Measurements from ENCODE around the gene TENT5A. TPM values are rescaled to one million over a fixed set of nuclear protein-coding genes. Genes with fewer than 3 reads are reported as not detected.

The TENT5A gene
- polyA plus RNA-seq, 2 donors = 1.6 to 1.7 TPM

DNA sequence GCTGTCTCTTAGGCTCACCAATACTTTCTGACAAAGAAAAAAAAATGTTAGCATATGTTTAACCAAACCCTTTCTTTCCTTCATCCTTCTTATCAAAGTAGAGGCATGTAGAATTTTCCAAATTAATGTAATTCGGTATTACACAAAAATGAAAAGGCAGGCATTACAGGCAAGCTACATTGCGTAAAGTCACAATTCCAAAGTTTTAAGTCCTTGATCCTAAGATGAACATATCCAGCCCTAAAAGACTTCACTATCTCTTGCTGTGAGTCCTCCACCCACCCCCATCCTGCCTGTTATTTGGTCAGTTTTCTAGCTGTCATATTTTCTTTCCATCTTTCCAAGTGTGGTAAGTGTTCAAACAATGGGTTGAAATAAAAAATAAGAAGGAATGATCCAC lies 12.1 kb upstream of the TENT5A start:
- no peaks in the 10 kb centered on the region for H3K27me3 ChIP-seq (ENCODE audit: control insufficient read depth in 1 of 2, insufficient read depth in 2 of 2, low read length in 2 of 2)
- no peaks in the 10 kb centered on the region for H3K36me3 ChIP-seq (ENCODE audit: control insufficient read depth in 2 of 2, insufficient read depth in 2 of 2, low read length in 1 of 2)
- H3K9me3 ChIP-seq (ENCODE audit: control insufficient read depth in 2 of 2, insufficient read depth in 1 of 2, low read depth in 1 of 2, low read length in 1 of 2) = no peaks in the 10 kb centered on the region
- no peak overlapping the region for H3K27ac ChIP-seq (ENCODE audit: low read depth in 2 of 2, low read length in 1 of 2)
- 91 to 97% methylated on average over 2 of the region's 2 CpGs for WGBS, 2 donors
- no peaks in the 10 kb centered on the region for H3K4me1 ChIP-seq (ENCODE audit: control insufficient read depth in 2 of 2, insufficient read depth in 2 of 2, low read length in 1 of 2)
- H3K4me3 ChIP-seq (ENCODE audit: low read depth in 1 of 2, low read length in 2 of 2) = no peak overlapping the region

DNA sequence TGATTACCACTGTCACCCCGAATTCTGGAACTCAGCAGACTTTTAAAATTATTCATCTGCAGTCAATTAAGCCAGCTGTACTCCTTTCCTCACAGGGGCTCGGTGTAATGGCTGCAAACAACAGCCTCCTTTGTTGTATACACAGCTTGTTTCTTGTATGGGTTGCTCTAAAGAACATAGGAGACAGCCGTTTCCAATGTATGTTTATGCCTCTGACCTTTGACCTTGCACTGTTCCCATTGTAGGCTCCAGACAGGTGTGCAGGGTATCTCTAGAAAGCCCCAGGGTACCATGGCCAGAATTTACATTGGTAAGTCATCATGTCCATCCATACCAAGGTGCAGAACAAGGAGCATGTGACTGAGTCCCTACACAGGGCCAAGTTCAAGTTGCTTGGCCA lies 11.5 kb upstream of the TENT5A start:
- H3K9me3 ChIP-seq (ENCODE audit: control insufficient read depth in 2 of 2, insufficient read depth in 1 of 2, low read depth in 1 of 2, low read length in 1 of 2) = no peaks in the 10 kb centered on the region
- 60 to 75% methylated on average over 3 of the region's 3 CpGs for WGBS, 2 donors
- H3K4me3 ChIP-seq (ENCODE audit: low read depth in 1 of 2, low read length in 2 of 2) = no peak overlapping the region
- no peak overlapping the region for H3K27ac ChIP-seq (ENCODE audit: low read depth in 2 of 2, low read length in 1 of 2)
- H3K4me1 ChIP-seq (ENCODE audit: control insufficient read depth in 2 of 2, insufficient read depth in 2 of 2, low read length in 1 of 2) = no peaks in the 10 kb centered on the region
- H3K36me3 ChIP-seq (ENCODE audit: control insufficient read depth in 2 of 2, insufficient read depth in 2 of 2, low read length in 1 of 2) = no peaks in the 10 kb centered on the region
- no peaks in the 10 kb centered on the region for H3K27me3 ChIP-seq (ENCODE audit: control insufficient read depth in 1 of 2, insufficient read depth in 2 of 2, low read length in 2 of 2)

DNA sequence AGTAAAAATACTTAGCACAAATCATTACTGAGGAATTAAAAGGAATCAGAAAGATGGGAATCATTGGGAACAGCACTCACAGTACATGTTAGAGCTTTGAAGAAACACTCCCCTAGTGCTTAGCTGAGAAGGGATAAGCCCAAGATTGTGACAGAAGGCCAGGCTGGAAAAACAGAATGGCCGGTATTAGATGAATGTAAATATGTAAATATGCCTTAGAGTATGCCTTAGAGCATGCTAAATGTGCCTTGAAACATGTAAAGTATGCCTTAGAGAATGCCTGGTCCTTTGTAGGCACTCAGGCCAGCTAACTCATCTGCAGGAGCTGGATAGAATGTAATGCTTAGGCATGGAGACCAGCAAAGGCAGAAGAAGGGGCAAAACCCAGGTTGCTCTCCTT lies 10.6 kb upstream of the TENT5A start:
- Histone ChIP-seq H3K4me1 (ENCODE audit: control insufficient read depth in 2 of 2, insufficient read depth in 2 of 2, low read length in 1 of 2) (no peaks in the 10 kb centered on the region), H3K27me3 (ENCODE audit: control insufficient read depth in 1 of 2, insufficient read depth in 2 of 2, low read length in 2 of 2) (no peaks in the 10 kb centered on the region), H3K9me3 (ENCODE audit: control insufficient read depth in 2 of 2, insufficient read depth in 1 of 2, low read depth in 1 of 2, low read length in 1 of 2) (no peaks in the 10 kb centered on the region), H3K27ac (ENCODE audit: low read depth in 2 of 2, low read length in 1 of 2) (no peak overlapping the region), H3K4me3 (ENCODE audit: low read depth in 1 of 2, low read length in 2 of 2) (no peak overlapping the region), H3K36me3 (ENCODE audit: control insufficient read depth in 2 of 2, insufficient read depth in 2 of 2, low read length in 1 of 2) (no peaks in the 10 kb centered on the region)
- 81 to 92% methylated on average over 1 of the region's 1 CpG for WGBS, 2 donors

DNA sequence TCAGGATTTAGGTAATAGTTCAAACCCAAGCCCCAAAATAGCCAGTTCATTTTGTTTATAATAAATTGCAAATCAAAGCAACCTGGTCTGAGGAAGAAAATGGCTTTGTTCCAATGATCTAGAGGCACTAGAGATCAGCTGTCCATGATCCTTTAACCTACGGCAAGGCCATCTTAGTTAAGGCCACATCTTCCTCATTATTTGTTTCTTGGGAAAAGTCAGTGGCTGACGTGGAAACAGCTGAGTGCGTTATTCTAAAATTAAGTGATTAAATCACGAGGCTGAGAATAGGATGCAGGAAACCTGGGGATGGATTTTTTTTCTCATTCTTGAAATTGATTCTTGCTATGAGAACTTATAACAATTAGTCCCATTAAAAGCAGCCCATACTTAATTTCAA lies 10.1 kb upstream of the TENT5A start:
- Histone ChIP-seq H3K27me3 (ENCODE audit: control insufficient read depth in 1 of 2, insufficient read depth in 2 of 2, low read length in 2 of 2) (no peaks in the 10 kb centered on the region), H3K4me1 (ENCODE audit: control insufficient read depth in 2 of 2, insufficient read depth in 2 of 2, low read length in 1 of 2) (no peaks in the 10 kb centered on the region), H3K36me3 (ENCODE audit: control insufficient read depth in 2 of 2, insufficient read depth in 2 of 2, low read length in 1 of 2) (no peaks in the 10 kb centered on the region), H3K4me3 (ENCODE audit: low read depth in 1 of 2, low read length in 2 of 2) (no peak overlapping the region), H3K9me3 (ENCODE audit: control insufficient read depth in 2 of 2, insufficient read depth in 1 of 2, low read depth in 1 of 2, low read length in 1 of 2) (no peaks in the 10 kb centered on the region), H3K27ac (ENCODE audit: low read depth in 2 of 2, low read length in 1 of 2) (no peak overlapping the region)
- 78% methylated on average over 4 of the region's 4 CpGs for WGBS, 2 donors

DNA sequence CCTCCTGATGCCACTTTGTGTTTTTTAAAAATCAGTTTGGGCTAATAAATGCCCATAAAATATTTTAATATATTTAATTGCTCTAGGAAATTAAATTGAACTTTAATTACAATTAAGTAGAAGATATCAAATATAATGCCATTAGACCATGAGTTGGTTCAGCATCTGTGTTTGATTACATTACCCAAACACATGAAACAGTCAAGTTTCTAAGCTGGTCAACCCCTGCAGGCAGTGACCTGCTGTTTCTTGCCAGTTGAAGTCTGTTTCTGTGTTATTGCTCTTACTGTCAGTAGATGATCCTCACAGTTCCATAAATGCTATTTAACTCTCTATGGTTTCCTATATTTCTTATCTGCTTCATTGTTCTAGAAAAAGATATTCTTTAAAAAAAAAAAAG lies 9.7 kb upstream of the TENT5A start:
- H3K36me3 ChIP-seq (ENCODE audit: control insufficient read depth in 2 of 2, insufficient read depth in 2 of 2, low read length in 1 of 2) = no peaks in the 10 kb centered on the region

DNA sequence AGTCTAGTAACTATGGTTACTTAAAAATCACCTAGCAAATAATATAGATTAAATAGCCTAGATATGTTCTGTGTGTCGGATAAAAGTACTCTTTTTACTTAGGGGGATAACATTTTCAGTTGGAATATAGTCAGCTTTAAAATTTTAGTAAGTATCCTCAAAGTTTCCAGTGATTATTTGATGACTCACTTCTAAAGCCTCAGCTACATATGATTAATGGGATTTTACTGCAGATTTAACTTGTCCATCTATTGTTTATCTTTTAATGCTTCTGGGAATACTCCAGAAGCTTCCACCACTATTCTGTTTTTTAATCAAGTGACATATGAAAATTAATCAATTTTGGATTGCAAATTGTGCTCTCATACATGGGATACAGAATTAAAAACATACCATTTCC lies 8.7 kb upstream of the TENT5A start:
- Histone ChIP-seq H3K27me3 (ENCODE audit: control insufficient read depth in 1 of 2, insufficient read depth in 2 of 2, low read length in 2 of 2) (no peaks in the 10 kb centered on the region), H3K4me3 (ENCODE audit: low read depth in 1 of 2, low read length in 2 of 2) (no peak overlapping the region), H3K4me1 (ENCODE audit: control insufficient read depth in 2 of 2, insufficient read depth in 2 of 2, low read length in 1 of 2) (no peaks in the 10 kb centered on the region), H3K27ac (ENCODE audit: low read depth in 2 of 2, low read length in 1 of 2) (no peak overlapping the region), H3K9me3 (ENCODE audit: control insufficient read depth in 2 of 2, insufficient read depth in 1 of 2, low read depth in 1 of 2, low read length in 1 of 2) (no peaks in the 10 kb centered on the region), H3K36me3 (ENCODE audit: control insufficient read depth in 2 of 2, insufficient read depth in 2 of 2, low read length in 1 of 2) (no peaks in the 10 kb centered on the region)
- WGBS, 2 donors = 38 to 46% methylated on average over 1 of the region's 1 CpG

More for the DNA sequence above, 9.7 kb upstream of the TENT5A start:
- no peaks in the 10 kb centered on the region for H3K4me1 ChIP-seq (ENCODE audit: control insufficient read depth in 2 of 2, insufficient read depth in 2 of 2, low read length in 1 of 2)
- no peaks in the 10 kb centered on the region for H3K9me3 ChIP-seq (ENCODE audit: control insufficient read depth in 2 of 2, insufficient read depth in 1 of 2, low read depth in 1 of 2, low read length in 1 of 2)
- no peaks in the 10 kb centered on the region for H3K27me3 ChIP-seq (ENCODE audit: control insufficient read depth in 1 of 2, insufficient read depth in 2 of 2, low read length in 2 of 2)
- H3K27ac ChIP-seq (ENCODE audit: low read depth in 2 of 2, low read length in 1 of 2) = no peak overlapping the region
- H3K4me3 ChIP-seq (ENCODE audit: low read depth in 1 of 2, low read length in 2 of 2) = no peak overlapping the region

DNA sequence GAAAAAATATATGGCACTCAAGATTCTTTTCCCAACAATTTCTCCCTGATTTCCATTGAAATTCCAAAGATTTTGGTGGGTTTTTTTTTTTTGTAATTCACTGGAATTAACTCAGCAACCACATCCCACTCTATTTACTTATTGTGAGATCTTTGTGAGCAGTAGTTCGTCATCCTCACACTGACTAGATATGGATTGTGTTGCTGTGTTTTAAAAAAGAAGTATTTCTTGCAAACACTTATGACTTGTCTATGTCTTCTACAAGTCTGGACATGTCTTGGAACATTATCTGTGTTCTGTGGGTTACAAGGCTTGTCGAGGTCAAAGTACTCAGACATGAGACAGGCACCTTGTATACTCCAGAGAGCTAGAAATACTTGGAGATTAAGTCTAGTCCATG lies 7.3 kb upstream of the TENT5A start:
- H3K27ac ChIP-seq (ENCODE audit: low read depth in 2 of 2, low read length in 1 of 2) = no peak overlapping the region
- H3K4me3 ChIP-seq (ENCODE audit: low read depth in 1 of 2, low read length in 2 of 2) = no peak overlapping the region
- WGBS, 2 donors = 48 to 53% methylated on average over 2 of the region's 2 CpGs
- H3K9me3 ChIP-seq (ENCODE audit: control insufficient read depth in 2 of 2, insufficient read depth in 1 of 2, low read depth in 1 of 2, low read length in 1 of 2) = no peaks in the 10 kb centered on the region
- no peaks in the 10 kb centered on the region for H3K4me1 ChIP-seq (ENCODE audit: control insufficient read depth in 2 of 2, insufficient read depth in 2 of 2, low read length in 1 of 2)
- H3K36me3 ChIP-seq (ENCODE audit: control insufficient read depth in 2 of 2, insufficient read depth in 2 of 2, low read length in 1 of 2) = no peaks in the 10 kb centered on the region
- H3K27me3 ChIP-seq (ENCODE audit: control insufficient read depth in 1 of 2, insufficient read depth in 2 of 2, low read length in 2 of 2) = no peaks in the 10 kb centered on the region

DNA sequence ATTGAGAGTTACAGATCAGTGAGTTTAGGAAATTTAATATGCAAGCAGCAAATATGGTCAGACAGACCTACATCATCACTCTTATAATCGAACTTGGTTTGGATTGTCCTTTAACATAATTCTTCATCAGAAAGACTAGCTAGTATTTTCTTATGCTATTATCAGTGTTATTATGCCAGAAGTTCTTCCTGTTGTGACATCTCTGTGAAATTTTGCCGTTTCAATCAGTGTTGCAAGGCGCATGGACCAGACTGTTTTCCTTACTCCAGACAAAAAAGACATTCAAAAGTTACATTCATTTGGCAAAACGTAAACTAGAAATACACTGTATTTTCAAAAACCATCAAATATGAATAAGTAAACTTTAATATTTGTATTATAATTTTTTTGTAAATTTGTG lies 5.7 kb upstream of the TENT5A start:
- Histone ChIP-seq H3K4me3 (ENCODE audit: low read depth in 1 of 2, low read length in 2 of 2) (no peak overlapping the region), H3K27me3 (ENCODE audit: control insufficient read depth in 1 of 2, insufficient read depth in 2 of 2, low read length in 2 of 2) (no peaks in the 10 kb centered on the region), H3K9me3 (ENCODE audit: control insufficient read depth in 2 of 2, insufficient read depth in 1 of 2, low read depth in 1 of 2, low read length in 1 of 2) (no peaks in the 10 kb centered on the region), H3K4me1 (ENCODE audit: control insufficient read depth in 2 of 2, insufficient read depth in 2 of 2, low read length in 1 of 2) (peaks cover 0 to 2% of the 10 kb centered on the region in 2 donors), H3K27ac (ENCODE audit: low read depth in 2 of 2, low read length in 1 of 2) (no peak overlapping the region), H3K36me3 (ENCODE audit: control insufficient read depth in 2 of 2, insufficient read depth in 2 of 2, low read length in 1 of 2) (no peaks in the 10 kb centered on the region)
- WGBS, 2 donors = 83 to 88% methylated on average over 4 of the region's 4 CpGs

DNA sequence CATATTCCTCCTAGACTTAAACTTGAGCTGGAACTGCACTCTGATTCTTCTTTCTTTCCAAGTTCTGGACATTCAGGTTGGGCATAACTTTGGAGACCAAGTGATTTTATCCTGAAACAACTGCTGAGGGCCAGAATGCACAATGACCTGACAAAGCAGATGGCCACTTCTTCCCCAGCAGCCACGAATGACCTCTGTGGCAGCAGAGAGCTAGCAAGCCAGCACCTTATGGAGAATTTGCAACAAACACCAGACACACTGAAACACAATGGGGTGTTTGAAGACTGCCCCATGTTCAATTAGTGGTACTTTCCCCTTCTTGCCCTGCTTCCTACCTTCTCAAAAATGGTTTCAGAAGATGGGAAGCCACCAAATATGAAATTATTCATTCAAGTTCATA lies 4.2 kb upstream of the TENT5A start:
- no peaks in the 10 kb centered on the region for H3K36me3 ChIP-seq (ENCODE audit: control insufficient read depth in 2 of 2, insufficient read depth in 2 of 2, low read length in 1 of 2)
- no peaks in the 10 kb centered on the region for H3K27me3 ChIP-seq (ENCODE audit: control insufficient read depth in 1 of 2, insufficient read depth in 2 of 2, low read length in 2 of 2)
- no peak overlapping the region for H3K27ac ChIP-seq (ENCODE audit: low read depth in 2 of 2, low read length in 1 of 2)
- no peaks in the 10 kb centered on the region for H3K9me3 ChIP-seq (ENCODE audit: control insufficient read depth in 2 of 2, insufficient read depth in 1 of 2, low read depth in 1 of 2, low read length in 1 of 2)
- no peak overlapping the region for H3K4me3 ChIP-seq (ENCODE audit: low read depth in 1 of 2, low read length in 2 of 2)
- H3K4me1 ChIP-seq (ENCODE audit: control insufficient read depth in 2 of 2, insufficient read depth in 2 of 2, low read length in 1 of 2) = peaks cover 0 to 2% of the 10 kb centered on the region in 2 donors
- WGBS, 2 donors = 55 to 71% methylated on average over 1 of the region's 1 CpG

DNA sequence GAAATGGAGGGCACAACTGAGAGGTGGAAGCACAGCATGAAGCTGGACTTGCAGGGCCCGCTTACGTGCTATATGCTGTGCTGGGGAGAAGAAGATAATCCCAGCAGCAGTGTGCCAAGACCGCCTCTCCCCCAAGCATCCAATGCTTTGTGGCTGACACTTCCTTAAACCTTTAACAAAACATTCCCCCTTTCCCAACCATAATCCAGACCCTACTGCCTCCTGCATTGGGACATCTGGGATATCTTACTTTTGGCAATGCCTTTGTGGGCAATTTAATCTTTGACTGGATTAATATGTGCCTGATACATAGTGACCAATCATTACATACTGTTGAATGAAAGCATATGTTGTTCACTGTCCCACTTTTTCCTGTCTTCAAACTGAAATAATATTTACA lies 3.1 kb upstream of the TENT5A start:
- H3K27me3 ChIP-seq (ENCODE audit: control insufficient read depth in 1 of 2, insufficient read depth in 2 of 2, low read length in 2 of 2) = no peaks in the 10 kb centered on the region
- H3K27ac ChIP-seq (ENCODE audit: low read depth in 2 of 2, low read length in 1 of 2) = no peak overlapping the region
- no peak overlapping the region for H3K4me3 ChIP-seq (ENCODE audit: low read depth in 1 of 2, low read length in 2 of 2)
- peaks cover 2% of the 10 kb centered on the region in 2 donors for H3K4me1 ChIP-seq (ENCODE audit: control insufficient read depth in 2 of 2, insufficient read depth in 2 of 2, low read length in 1 of 2)
- no peaks in the 10 kb centered on the region for H3K36me3 ChIP-seq (ENCODE audit: control insufficient read depth in 2 of 2, insufficient read depth in 2 of 2, low read length in 1 of 2)
- no peaks in the 10 kb centered on the region for H3K9me3 ChIP-seq (ENCODE audit: control insufficient read depth in 2 of 2, insufficient read depth in 1 of 2, low read depth in 1 of 2, low read length in 1 of 2)
- 84 to 89% methylated on average over 3 of the region's 3 CpGs for WGBS, 2 donors
